H9 (cell line): ENCODE measurements around the gene TMEM141. TPM values are rescaled to one million over a fixed set of nuclear protein-coding genes. Genes with fewer than 3 reads are reported as not detected.

Experiments
- DNase-seq: peaks from one replicate; pipeline ENCODE4 v3.0.0-alpha.2; 2017
- H2AFZ ChIP-seq: one replicate; pipeline ENCODE4 v1.6.1; 2013; ENCODE audit warnings: mild to moderate bottlenecking, low read length, control low read depth, moderate library complexity
- H2AK5ac ChIP-seq: 2 replicates; pipeline ENCODE4 v1.6.1; 2013; ENCODE audit warnings: low read length, control low read depth, mixed read lengths; ENCODE audit not compliant: insufficient read length
- H2BK120ac ChIP-seq: one replicate; pipeline ENCODE4 v1.6.1; 2013; ENCODE audit warnings: low read depth, mild to moderate bottlenecking, low read length, control low read depth, inconsistent platforms; ENCODE audit not compliant: poor library complexity, severe bottlenecking
- H2BK12ac ChIP-seq: 2 replicates; pipeline ENCODE4 v1.6.1; 2013; ENCODE audit warnings: low read length, control low read depth, mixed read lengths, low read depth; ENCODE audit not compliant: insufficient read length
- H2BK15ac ChIP-seq: 2 replicates; pipeline ENCODE4 v1.6.1; 2013; ENCODE audit warnings: low read depth, low read length, control low read depth
- H2BK20ac ChIP-seq: one replicate; pipeline ENCODE4 v1.6.1; 2013; ENCODE audit warnings: low read depth, mild to moderate bottlenecking, low read length, control low read depth, inconsistent platforms; ENCODE audit not compliant: poor library complexity, severe bottlenecking
- H2BK5ac ChIP-seq: 2 replicates; pipeline ENCODE4 v1.6.1; 2013; ENCODE audit warnings: low read length, control low read depth, mixed read lengths; ENCODE audit not compliant: insufficient read length
- H3K14ac ChIP-seq: 2 replicates; pipeline ENCODE4 v1.6.1; 2013; ENCODE audit warnings: low read length, control low read depth; ENCODE audit not compliant: insufficient read depth
- H3K18ac ChIP-seq: 2 replicates; pipeline ENCODE4 v1.6.1; 2013; ENCODE audit warnings: low read depth, mild to moderate bottlenecking, mixed read lengths, low read length, control low read depth; ENCODE audit not compliant: insufficient read length
- H3K23ac ChIP-seq: 2 replicates; pipeline ENCODE4 v1.6.1; 2013; ENCODE audit warnings: low read length, control low read depth, mixed read lengths, low read depth; ENCODE audit not compliant: insufficient read length
- H3K23me2 ChIP-seq: 2 replicates; pipeline ENCODE4 v1.6.1; 2013; ENCODE audit warnings: low read depth, mild to moderate bottlenecking, mixed read lengths, low read length, control low read depth; ENCODE audit not compliant: insufficient read length, poor library complexity, severe bottlenecking
- H3K27ac ChIP-seq: 2 replicates; pipeline ENCODE4 v1.5.1; 2013; ENCODE audit warnings: low read length, control low read depth, mixed read lengths, low read depth; ENCODE audit not compliant: insufficient read length
- H3K27me3 ChIP-seq: 2 replicates; pipeline ENCODE4 v1.6.1; 2013; ENCODE audit warnings: low read length, control low read depth, inconsistent platforms; ENCODE audit not compliant: insufficient read depth
- H3K4ac ChIP-seq: 2 replicates; pipeline ENCODE4 v1.6.1; 2013; ENCODE audit warnings: low read depth, mild to moderate bottlenecking, control low read depth, inconsistent platforms, low read length, moderate library complexity
- H3K4me1 ChIP-seq: 2 replicates; pipeline ENCODE4 v1.6.1; 2013; ENCODE audit warnings: low read length, control low read depth, inconsistent platforms; ENCODE audit not compliant: insufficient read depth
- H3K4me2 ChIP-seq: 2 replicates; pipeline ENCODE4 v1.6.1; 2013; ENCODE audit warnings: low read length, control low read depth, mixed read lengths; ENCODE audit not compliant: insufficient read length, insufficient read depth
- H3K56ac ChIP-seq: 2 replicates; pipeline ENCODE4 v1.6.1; 2013; ENCODE audit warnings: low read depth, mild to moderate bottlenecking, mixed read lengths, low read length, control low read depth; ENCODE audit not compliant: insufficient read length
- H3K79me1 ChIP-seq: 2 replicates; pipeline ENCODE4 v1.6.1; 2013; ENCODE audit warnings: low read depth, mild to moderate bottlenecking, moderate library complexity, low read length, control low read depth, inconsistent platforms; ENCODE audit not compliant: insufficient read depth, poor library complexity, severe bottlenecking
- H3K79me2 ChIP-seq: 2 replicates; pipeline ENCODE4 v1.6.1; 2013; ENCODE audit warnings: low read length, control low read depth, inconsistent platforms; ENCODE audit not compliant: insufficient read depth
- H3K9ac ChIP-seq: 2 replicates; pipeline ENCODE4 v1.6.1; 2013; ENCODE audit warnings: low read length, control low read depth, mixed read lengths; ENCODE audit not compliant: insufficient read length; ENCODE audit errors: extremely low read depth
- H3K9me3 ChIP-seq: one replicate; pipeline ENCODE4 v1.6.1; 2013; ENCODE audit warnings: low read depth, low read length, inconsistent platforms; ENCODE audit not compliant: control insufficient read depth
- H3T11ph ChIP-seq: one replicate; pipeline ENCODE4 v1.6.1; 2013; ENCODE audit warnings: mild to moderate bottlenecking, low read length, control low read depth, inconsistent platforms
- H4K20me1 ChIP-seq: one replicate; pipeline ENCODE4 v1.6.1; 2013; ENCODE audit not compliant: control insufficient read depth, insufficient read length, insufficient read depth
- H4K5ac ChIP-seq: 2 replicates; pipeline ENCODE4 v1.6.1; 2013; ENCODE audit warnings: low read depth, mild to moderate bottlenecking, mixed read lengths, low read length, control low read depth; ENCODE audit not compliant: insufficient read length
- H4K8ac ChIP-seq: replicated peaks from 2 replicates; pipeline ENCODE4 v1.6.1; 2013; ENCODE audit warnings: low read length, control low read depth, mixed read lengths, low read depth; ENCODE audit not compliant: insufficient read length
- H4K91ac ChIP-seq: 2 replicates; pipeline ENCODE4 v1.6.1; 2013; ENCODE audit warnings: low read depth, mild to moderate bottlenecking, moderate library complexity, mixed read lengths, low read length, control low read depth; ENCODE audit not compliant: insufficient read length
- H3K27ac Mint-ChIP-seq, 3 experiments: 2 replicates in 2 of 3; 3 replicates in 1 of 3; pipeline ENCODE4 v1.8.0; 2020 to 2021; ENCODE audit warnings: mixed read lengths in 3 of 3, mild to moderate bottlenecking in 1 of 3, moderate library complexity in 1 of 3
- H3K27me3 Mint-ChIP-seq: 2 replicates; pipeline ENCODE4 v1.8.0; 2021; ENCODE audit warnings: low read depth, mild to moderate bottlenecking, moderate library complexity, mixed read lengths
- H3K36me3 Mint-ChIP-seq, 3 experiments: 2 replicates in 2 of 3; 3 replicates in 1 of 3; pipeline ENCODE4 v1.8.0; 2020 to 2021; ENCODE audit warnings: low read depth in 3 of 3, mixed read lengths in 3 of 3; ENCODE audit not compliant: insufficient read depth in 1 of 3
- H3K4me1 Mint-ChIP-seq, 2 experiments: 2 replicates each; pipeline ENCODE4 v1.8.0; 2020; ENCODE audit warnings: mixed read lengths in 2 of 2
- H3K4me3 Mint-ChIP-seq, 2 experiments: 2 replicates in 1 of 2; 3 replicates in 1 of 2; pipeline ENCODE4 v1.8.0; 2020 to 2021; ENCODE audit warnings: mild to moderate bottlenecking in 2 of 2, mixed read lengths in 2 of 2, moderate library complexity in 1 of 2
- H3K9me3 Mint-ChIP-seq, 2 experiments: 2 replicates in 1 of 2; 3 replicates in 1 of 2; pipeline ENCODE4 v1.8.0; 2020; ENCODE audit warnings: mild to moderate bottlenecking in 2 of 2, mixed read lengths in 2 of 2, moderate library complexity in 1 of 2
- WGBS: extraction: QIAGEN DNeasy Blood & Tissue Kit; methylation state at CpG from one replicate; pipeline ENCODE4 v1.1.7; 2013; ENCODE audit warnings: missing lambda C conversion rate, low lambda C conversion rate, mixed read lengths; ENCODE audit not compliant: insufficient read length; ENCODE audit errors: extremely low coverage; 5-methylcytosine and 5-hydroxymethylcytosine counted together
- total RNA-seq: library from RNA; stranded (reverse); gene quantifications from 2 replicates; pipeline ENCODE4 v1.2.1, GENCODE V29; 2021
- TF ChIP-seq, protein P1 (sequence below): fragments of 200-600 bp; sonication (generic); conservative IDR thresholded peaks from 3 replicates; pipeline ENCODE4 v1.8.0; 2021; ENCODE audit warnings: antibody characterized with exemption, mild to moderate bottlenecking

Gene TMEM141
- total RNA-seq, 1 experiment from 2014 or later: 55.2 TPM

DNA sequence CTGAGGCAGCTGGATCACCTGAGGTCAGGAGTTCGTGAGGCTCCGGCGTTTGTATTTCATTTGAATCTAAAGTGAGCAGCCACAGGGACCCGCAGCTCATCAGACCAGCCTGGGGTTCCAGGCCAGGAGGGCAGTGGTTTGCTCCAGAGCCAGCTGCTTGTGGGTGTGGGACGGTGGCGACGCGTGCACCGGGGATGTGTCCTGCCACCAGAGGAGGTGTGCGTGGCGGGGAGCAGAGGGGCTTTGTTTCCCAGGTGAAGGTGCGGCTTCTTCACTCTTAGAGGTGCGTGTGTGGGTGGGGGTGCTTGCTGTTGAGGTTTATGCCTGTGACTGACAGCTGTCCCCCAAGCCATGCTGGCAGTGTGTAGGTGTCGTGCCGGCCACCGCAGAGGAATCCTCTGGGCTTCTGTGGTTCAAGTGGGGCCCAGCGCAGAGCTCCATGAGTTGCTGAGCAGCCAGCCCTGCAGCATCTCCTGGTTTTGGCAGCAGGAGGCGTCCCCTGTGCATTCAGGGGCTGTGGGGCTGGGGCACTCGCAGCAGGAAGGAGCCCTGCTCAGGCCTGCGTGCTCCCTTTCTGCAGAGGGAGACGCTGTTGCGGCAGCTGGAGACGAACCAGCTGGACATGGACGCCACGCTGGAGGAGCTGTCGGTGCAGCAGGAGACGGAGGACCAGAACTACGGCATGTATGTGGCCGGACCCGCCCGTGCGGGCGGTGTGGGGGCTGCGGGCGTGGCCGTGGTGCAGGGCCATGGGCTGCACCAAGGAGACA, 44.2 kb downstream of the TMEM141 start:
- Histone ChIP-seq H4K8ac (no peak overlapping the region), H3K14ac (no peak overlapping the region; the same call in 1 of the 2 replicates), H3K56ac (no peak overlapping the region), H3K9me3 (no peaks in the 10 kb centered on the region), H2AK5ac (no peak overlapping the region), H3K23me2 (no peaks in the 10 kb centered on the region), H2BK5ac (no peak overlapping the region), H4K5ac (no peak overlapping the region), H3K18ac (no peak overlapping the region), H2BK15ac (no peak overlapping the region), H4K20me1 (no peaks in the 10 kb centered on the region), H3K79me2 (no peaks in the 10 kb centered on the region), H4K91ac (no peak overlapping the region), H3K27ac (no peak overlapping the region), H2BK120ac (no peak overlapping the region), H3K4me1 (peaks cover 2% of the 10 kb centered on the region; the same call in 1 of the 2 replicates), H3K23ac (no peak overlapping the region), H3K27me3 (no peaks in the 10 kb centered on the region), H2BK12ac (no peak overlapping the region), H2AFZ (no peak overlapping the region), H3K4me2 (no peak overlapping the region), H3T11ph (no peak overlapping the region), H2BK20ac (no peak overlapping the region), H3K4ac (no peak overlapping the region), H3K9ac (no peak overlapping the region), H3K79me1 (no peaks in the 10 kb centered on the region)
- Mint-ChIP-seq H3K4me3 (no peak overlapping the region), H3K36me3 (peaks cover 8 to 42% (median 42%) of the 10 kb centered on the region in 3 experiments), H3K27me3 (peaks cover 5% of the 10 kb centered on the region; the same call in 1 of the 2 replicates), H3K4me1 (peaks cover 5 to 7% of the 10 kb centered on the region in 2 experiments), H3K9me3 (no peaks in the 10 kb centered on the region), H3K27ac (peak overlapping the region in 1 of 3 experiments; percentile 46; a peak in 1 of 7 replicates)
- DNase-seq: no peak
- TF ChIP-seq, protein P1, sequence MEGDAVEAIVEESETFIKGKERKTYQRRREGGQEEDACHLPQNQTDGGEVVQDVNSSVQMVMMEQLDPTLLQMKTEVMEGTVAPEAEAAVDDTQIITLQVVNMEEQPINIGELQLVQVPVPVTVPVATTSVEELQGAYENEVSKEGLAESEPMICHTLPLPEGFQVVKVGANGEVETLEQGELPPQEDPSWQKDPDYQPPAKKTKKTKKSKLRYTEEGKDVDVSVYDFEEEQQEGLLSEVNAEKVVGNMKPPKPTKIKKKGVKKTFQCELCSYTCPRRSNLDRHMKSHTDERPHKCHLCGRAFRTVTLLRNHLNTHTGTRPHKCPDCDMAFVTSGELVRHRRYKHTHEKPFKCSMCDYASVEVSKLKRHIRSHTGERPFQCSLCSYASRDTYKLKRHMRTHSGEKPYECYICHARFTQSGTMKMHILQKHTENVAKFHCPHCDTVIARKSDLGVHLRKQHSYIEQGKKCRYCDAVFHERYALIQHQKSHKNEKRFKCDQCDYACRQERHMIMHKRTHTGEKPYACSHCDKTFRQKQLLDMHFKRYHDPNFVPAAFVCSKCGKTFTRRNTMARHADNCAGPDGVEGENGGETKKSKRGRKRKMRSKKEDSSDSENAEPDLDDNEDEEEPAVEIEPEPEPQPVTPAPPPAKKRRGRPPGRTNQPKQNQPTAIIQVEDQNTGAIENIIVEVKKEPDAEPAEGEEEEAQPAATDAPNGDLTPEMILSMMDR: no peak
- WGBS: no CpG with 5 or more reads among the region's 36 CpGs
